ENCODE results near the gene MAPK12. TPM values are rescaled to one million over a fixed set of nuclear protein-coding genes. Genes with fewer than 3 reads are reported as not detected.

MAPK12 gene
- total and polyA plus RNA-seq, 2 of the 4 experiments (the other 2 are of a cell fraction), result 41.0 to 56.3 TPM

GRCh38 chr22:50225200-50225969 is 36.1 kb downstream of the MAPK12 start:
- Histone ChIP-seq H2BK20ac (ENCODE audit: low read depth, low read length) (no peak overlapping the region), H3K36me3 (ENCODE audit: control insufficient read depth, insufficient read depth, low read length) (peaks cover 66% of the 10 kb centered on the region), H3K4ac (ENCODE audit: low read depth, low read length) (no peak overlapping the region), H3K4me2 (ENCODE audit: low read depth, low read length) (no peak overlapping the region), H4K20me1 (ENCODE audit: insufficient read depth, low read length) (no peaks in the 10 kb centered on the region; the same call in 1 of the 2 replicates), H3K9me1 (ENCODE audit: insufficient read depth, low read length) (peaks cover 3% of the 10 kb centered on the region; the same call in 1 of the 2 replicates), H3K9me3 (ENCODE audit: control insufficient read depth, insufficient read depth, low read length) (no peaks in the 10 kb centered on the region), H3K23ac (ENCODE audit: low read depth, low read length) (no peak overlapping the region), H4K8ac (ENCODE audit: low read depth in 2 of 2, low read length in 2 of 2) (no peak overlapping the region), H2AK5ac (ENCODE audit: low read depth, low read length) (no peak overlapping the region), H3K27ac (ENCODE audit: insufficient read depth, low read length) (no peak overlapping the region), H2BK5ac (ENCODE audit: low read depth, low read length, poor library complexity, severe bottlenecking) (no peak overlapping the region), H2BK120ac (ENCODE audit: low read depth, low read length) (no peak overlapping the region), H3K79me1 (ENCODE audit: low read depth in 1 of 2, low read length in 2 of 2) (peaks cover 0 to 22% of the 10 kb centered on the region in 2 experiments; a peak in 1 of 4 replicates), H3K14ac (replicated peaks; ENCODE audit: low read depth, low read length) (no peak overlapping the region), H4K5ac (ENCODE audit: low read depth, low read length) (no peak overlapping the region), H2AK9ac (replicated peaks; ENCODE audit: low read depth, low read length, poor library complexity) (no peak overlapping the region), H2BK15ac (ENCODE audit: low read depth, low read length) (no peak overlapping the region), H3K18ac (ENCODE audit: low read depth, low read length) (no peak overlapping the region), H3K4me3 (ENCODE audit: insufficient read depth, low read depth, low read length) (no peak overlapping the region), H3K4me1 (ENCODE audit: control insufficient read depth, insufficient read depth, low read length) (no peaks in the 10 kb centered on the region), H2AFZ (replicated peaks; ENCODE audit: low read length, poor library complexity) (no peak overlapping the region), H3K56ac (ENCODE audit: extremely low read depth, insufficient read depth, low read length) (no peak overlapping the region), H4K91ac (ENCODE audit: insufficient read depth, low read depth, low read length) (no peak overlapping the region), H3K9ac (ENCODE audit: low read depth, low read length) (no peak overlapping the region), H3K27me3 (ENCODE audit: control insufficient read depth, insufficient read depth, low read length) (no peaks in the 10 kb centered on the region)
- no peak for DNase-seq
- no TSS peak for BruUV-seq (replicated peaks)
- intact Hi-C loops (cut with micrococcal nuclease) (no loop called here), in situ Hi-C loops (cut with MboI; ENCODE audit: low sequenced_read_pairs) (no loop called here), dilution Hi-C loops (cut with HindIII; ENCODE audit: low sequenced_read_pairs, unreplicated experiment) (no loop called here)
- no peak for ATAC-seq (ENCODE audit: low read depth)
- ChIA-PET CTCF (interaction anchor here (0.6 kb wide), 1 partner anchor 18 kb away, joined by 4 read pairs; no protein-coding TSS in a partner anchor), POLR2A (ENCODE audit: unreplicated experiment) (no interaction called here)
- 93% methylated on average over 6 of the region's 24 CpGs; no CpG with 5 or more reads in 1 of the 2 experiments for WGBS, 2 experiments (ENCODE audit: extremely low coverage in 2 of 2, insufficient read length in 1 of 2)
- no peak for TF ChIP-seq RAD21 (IDR thresholded peaks at IDR 0.05; ENCODE audit: low read length)
- no peak for TF ChIP-seq CTCF (conservative IDR thresholded peaks at IDR 0.05; ENCODE audit: low read depth, low read length)
- TF ChIP-seq BHLHE40 (IDR thresholded peaks at IDR 0.05; ENCODE audit: low read depth, low read length), result no peak
- TF ChIP-seq MAZ (IDR thresholded peaks at IDR 0.05; ENCODE audit: borderline replicate concordance, low read depth, low read length), result no peak
- no peak for TF ChIP-seq MAFK (IDR thresholded peaks at IDR 0.05; ENCODE audit: low read depth, low read length)
- TF ChIP-seq RFX5 (IDR thresholded peaks at IDR 0.05; ENCODE audit: low read depth, low read length), result no peak
- TF ChIP-seq USF2 (IDR thresholded peaks at IDR 0.05; ENCODE audit: low read depth, low read length), result no peak
- TF ChIP-seq FOS (IDR thresholded peaks at IDR 0.05; ENCODE audit: low read depth, low read length), result no peak
- no peak for TF ChIP-seq SMC3 (IDR thresholded peaks at IDR 0.05; ENCODE audit: low read depth, low read length)
- no peak for TF ChIP-seq CEBPB (IDR thresholded peaks at IDR 0.05; ENCODE audit: low read depth, low read length)
- TF ChIP-seq CHD1 (IDR thresholded peaks at IDR 0.05; ENCODE audit: low read depth, low read length), result no peak
- no peak for TF ChIP-seq MXI1 (IDR thresholded peaks at IDR 0.05; ENCODE audit: borderline replicate concordance, low read depth, low read length)
- no peak for TF ChIP-seq NFE2L2 (IDR thresholded peaks at IDR 0.05; ENCODE audit: low read depth, low read length)
- no peak for TF ChIP-seq RCOR1 (IDR thresholded peaks at IDR 0.05; ENCODE audit: insufficient replicate concordance, low read length)
- TF ChIP-seq POLR2A (IDR thresholded peaks at IDR 0.05; ENCODE audit: low read depth, low read length), result no peak
